Colonic mucosa (tissue), 4 donors: ENCODE measurements around the gene SLC1A7. TPM values are rescaled to one million over a fixed set of nuclear protein-coding genes. Genes with fewer than 3 reads are reported as not detected.

ENCODE experiments used
- DNase-seq: peaks from one replicate; pipeline ENCODE4 v3.0.0-alpha.2; 2020
- H3K27ac ChIP-seq: fragments of 200-600 bp; one replicate; pipeline ENCODE4 v1.8.0; 2021
- H3K27me3 ChIP-seq: fragments of 200-600 bp; one replicate; pipeline ENCODE4 v1.8.0; 2021
- H3K36me3 ChIP-seq: fragments of 200-600 bp; one replicate; pipeline ENCODE4 v1.8.0; 2021
- H3K4me1 ChIP-seq: fragments of 200-600 bp; one replicate; pipeline ENCODE4 v1.8.0; 2021; ENCODE audit warnings: mild to moderate bottlenecking
- H3K4me3 ChIP-seq: fragments of 200-600 bp; one replicate; pipeline ENCODE4 v1.8.0; 2021
- H3K9ac ChIP-seq, 2 donors: one replicate each; pipeline ENCODE4 v1.7.0; 2013; ENCODE audit warnings: control low read depth in 2 of 2, low read depth in 2 of 2, low read length in 2 of 2
- H3K9me3 ChIP-seq: fragments of 200-600 bp; one replicate; pipeline ENCODE4 v1.8.0; 2021
- CTCF ChIP-seq: fragments of 200-600 bp; IDR thresholded peaks from one replicate; pipeline ENCODE4 v1.8.0; 2022; ENCODE audit warnings: antibody characterized with exemption, mild to moderate bottlenecking
- intact Hi-C: fragments of 100-400 bp; cut with DNase I; formaldehyde crosslinking; loops from one replicate; pipeline ENCODE4 v1.14.1; 2022
- total RNA-seq, 2 donors: library from RNA; stranded (reverse); fragmentation: NEBNext Ultra II Directional in 1 of 2; extraction: Animal tissue kit (Norgen Biotek cat#: 25700) in 1 of 2; gene quantifications; one replicate each; pipeline ENCODE4 v1.2.1, GENCODE V29; 2021
- donor health status: healthy.
- donor health status: DM: no; HTN: no; CAD: no.
- donor health status: DM: no; HTN: no; CAD: no.

The SLC1A7 gene
- total RNA-seq, 2 donors from 2014 or later: 0.50 to 1.1 TPM

DNA sequence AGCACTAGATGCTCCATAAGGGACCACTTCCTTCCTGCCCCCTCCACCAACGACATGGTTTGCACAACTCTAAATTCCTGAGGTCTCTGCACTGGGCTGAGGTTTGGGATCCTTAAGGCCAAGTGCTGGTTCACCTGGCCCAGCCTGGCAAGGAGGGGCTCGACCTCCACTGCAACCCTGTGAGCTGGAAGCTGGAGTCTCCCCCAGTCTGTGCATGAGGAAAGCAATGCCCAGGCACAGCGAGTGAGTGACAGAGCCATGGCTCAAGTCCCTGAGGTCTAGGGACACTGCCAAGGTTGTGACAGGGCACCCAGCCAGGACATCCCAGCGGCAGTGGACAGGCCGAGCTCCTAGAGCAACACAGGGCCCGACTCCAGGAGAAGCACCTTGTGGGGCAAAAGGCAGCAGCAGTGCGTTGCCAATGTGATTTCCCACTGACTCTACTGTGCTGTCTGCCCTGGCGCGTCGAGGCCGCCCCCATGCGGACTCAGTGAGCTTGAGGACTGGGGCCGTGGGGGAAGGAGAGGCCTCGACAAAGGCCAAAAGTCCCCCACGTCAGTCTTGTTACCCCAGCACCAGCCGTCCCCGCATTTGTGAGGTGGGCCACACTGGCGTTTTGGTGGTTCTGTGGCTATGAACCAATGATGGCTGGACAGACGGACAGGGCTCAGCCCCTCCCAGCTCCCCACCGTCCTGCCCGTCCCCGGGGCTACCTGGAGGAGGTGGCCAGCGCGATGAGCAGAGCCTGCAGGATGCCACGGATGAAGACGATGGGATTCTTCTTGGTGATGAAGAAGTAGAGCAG, 50.4 kb downstream of the SLC1A7 start:
- TF ChIP-seq CTCF: no peak
- DNase-seq: no peak

DNA sequence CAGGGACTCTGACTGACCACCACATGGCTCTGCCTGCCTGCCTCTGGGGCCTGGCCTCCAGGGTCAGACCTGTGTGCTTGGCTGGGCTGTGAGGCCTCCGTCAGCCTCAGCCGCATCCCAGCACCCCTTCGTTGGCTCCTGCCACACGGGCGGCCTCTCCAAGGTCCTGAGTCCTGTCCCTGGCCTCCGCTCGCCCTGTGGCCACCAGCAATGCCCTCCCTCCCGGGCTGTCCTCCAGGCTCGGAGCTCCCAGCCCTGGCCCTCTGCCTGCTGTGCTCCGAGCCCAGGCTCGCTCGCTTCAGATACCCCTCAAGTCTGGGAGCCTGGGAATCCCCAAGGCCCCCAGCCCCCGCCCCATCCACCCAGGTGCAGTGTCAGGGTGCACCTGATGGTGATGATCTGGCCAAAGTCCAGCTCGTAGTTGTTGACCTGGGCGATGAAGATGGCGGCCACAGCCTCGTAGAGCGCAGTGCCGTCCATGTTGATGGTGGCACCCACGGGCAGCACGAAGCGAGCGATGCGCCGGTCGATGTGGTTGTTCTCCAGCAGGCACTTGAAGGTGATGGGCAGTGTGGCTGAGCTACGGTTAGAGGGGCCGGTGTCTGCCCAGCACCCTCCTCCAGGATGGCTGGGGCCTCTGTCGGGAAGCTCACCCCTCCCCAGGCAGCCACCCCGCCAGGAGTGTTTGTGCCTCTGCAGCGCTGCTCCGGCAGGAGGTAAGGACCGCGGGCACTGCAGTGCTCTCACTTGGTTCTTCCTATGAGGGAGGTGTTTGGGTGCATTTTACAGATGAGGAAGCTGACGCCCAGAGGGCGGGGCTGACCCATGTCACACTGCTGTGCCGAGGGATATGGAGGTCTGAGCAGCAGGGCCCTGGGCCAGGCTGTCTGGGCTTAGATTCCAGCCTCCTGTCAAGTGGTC, 52.0 kb downstream of the SLC1A7 start:
- no peak overlapping the region for H3K4me3 ChIP-seq
- no peaks in the 10 kb centered on the region for H3K36me3 ChIP-seq
- no peaks in the 10 kb centered on the region for H3K27me3 ChIP-seq
- no peak overlapping the region for H3K27ac ChIP-seq
- no peak overlapping the region for H3K9ac ChIP-seq
- TF ChIP-seq CTCF: no peak
- intact Hi-C loops: no loop called here
- H3K9me3 ChIP-seq: no peaks in the 10 kb centered on the region
- no peaks in the 10 kb centered on the region for H3K4me1 ChIP-seq
- peak; percentile 58 for DNase-seq

More for the DNA sequence above, 50.4 kb downstream of the SLC1A7 start:
- Histone ChIP-seq H3K4me3 (no peak overlapping the region), H3K27ac (no peak overlapping the region), H3K27me3 (no peaks in the 10 kb centered on the region), H3K36me3 (no peaks in the 10 kb centered on the region), H3K4me1 (no peaks in the 10 kb centered on the region), H3K9me3 (no peaks in the 10 kb centered on the region), H3K9ac (no peak overlapping the region)
- intact Hi-C loops: no loop called here

- H3K4me1 ChIP-seq: no peaks in the 10 kb centered on the region
- intact Hi-C loops: no loop called here
- H3K9ac ChIP-seq: no peak overlapping the region
- H3K27ac ChIP-seq: no peak overlapping the region
- no peak for TF ChIP-seq CTCF
- H3K36me3 ChIP-seq: no peaks in the 10 kb centered on the region
- no peaks in the 10 kb centered on the region for H3K27me3 ChIP-seq
- no peaks in the 10 kb centered on the region for H3K9me3 ChIP-seq
- H3K4me3 ChIP-seq: no peak overlapping the region
- DNase-seq: peak; percentile 53
These were observed 52.8 kb downstream of the SLC1A7 start for GRCh38 chr1:53089478-53090226.

GRCh38 chr1:53088616-53089300, 53.7 kb downstream of the SLC1A7 start:
- no peak overlapping the region for H3K9ac ChIP-seq
- H3K4me3 ChIP-seq: no peak overlapping the region
- H3K27me3 ChIP-seq: no peaks in the 10 kb centered on the region
- H3K4me1 ChIP-seq: no peaks in the 10 kb centered on the region
- no peaks in the 10 kb centered on the region for H3K9me3 ChIP-seq
- DNase-seq: no peak
- H3K27ac ChIP-seq: no peak overlapping the region
- H3K36me3 ChIP-seq: no peaks in the 10 kb centered on the region
- TF ChIP-seq CTCF: no peak
- intact Hi-C loops: no loop called here
